HG02798 (cell line): ENCODE results near the gene KIAA1217.

ENCODE experiments used
- ATAC-seq: cut with Tn5 transposase; IDR thresholded peaks from one replicate; pipeline ENCODE4 v1.9.1; 2021; ENCODE audit warnings: mild to moderate bottlenecking; ENCODE audit not compliant: unreplicated experiment, poor library complexity

The KIAA1217 gene

DNA sequence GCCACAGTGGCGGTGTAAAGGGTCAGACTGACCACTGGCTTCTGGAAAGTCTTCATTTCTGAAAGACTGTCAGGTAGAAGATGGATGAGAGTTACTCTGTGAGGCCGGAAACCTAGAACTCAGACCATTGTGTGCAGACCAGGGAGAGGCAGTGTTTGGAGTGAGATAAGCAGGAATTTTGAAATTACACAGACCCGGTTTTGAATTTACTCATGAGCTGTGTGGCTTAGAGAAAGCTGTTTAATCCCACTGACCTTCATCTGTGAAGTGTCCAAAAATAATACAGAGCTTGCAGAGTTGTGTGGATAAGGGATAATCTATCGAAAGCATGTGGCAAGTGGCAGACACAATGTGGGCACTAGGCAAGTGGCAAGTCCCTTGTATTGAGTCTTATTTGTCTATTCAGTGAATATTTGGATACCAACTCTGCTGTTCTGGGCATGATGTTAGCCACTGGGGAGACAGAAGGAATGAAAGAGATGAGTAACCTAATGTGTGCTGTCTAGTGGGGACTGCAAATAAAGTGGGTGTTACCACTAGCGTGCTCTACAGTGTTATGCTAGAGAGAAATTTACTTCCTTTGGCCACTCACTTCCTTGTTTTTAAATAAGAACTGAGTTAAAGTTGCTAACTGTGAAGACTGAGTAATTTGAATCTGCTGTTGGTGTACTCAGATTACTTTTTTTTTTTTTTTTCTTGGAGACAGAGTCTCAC, 69.4 kb downstream of the KIAA1217 start:
- no peak for ATAC-seq

DNA sequence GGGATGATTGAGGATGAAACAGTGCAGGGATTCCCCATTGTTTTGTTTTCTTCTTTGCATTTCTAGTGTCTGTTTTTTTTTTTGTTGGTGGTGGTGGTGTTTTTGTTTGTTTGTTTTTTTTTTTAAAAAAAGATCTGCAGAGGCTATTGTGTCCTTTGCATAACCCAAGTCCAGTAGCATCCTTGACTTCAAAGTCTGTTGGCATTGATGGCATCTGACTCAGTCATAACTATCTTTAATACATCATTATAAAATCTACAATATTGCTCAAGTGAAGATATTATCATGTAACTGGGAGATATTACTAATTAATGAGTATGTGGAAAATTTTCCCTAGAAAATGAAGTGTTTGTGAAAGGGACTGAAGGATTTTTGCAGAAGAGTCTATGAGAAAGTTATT, 70.2 kb downstream of the KIAA1217 start:
- ATAC-seq, result no peak

DNA sequence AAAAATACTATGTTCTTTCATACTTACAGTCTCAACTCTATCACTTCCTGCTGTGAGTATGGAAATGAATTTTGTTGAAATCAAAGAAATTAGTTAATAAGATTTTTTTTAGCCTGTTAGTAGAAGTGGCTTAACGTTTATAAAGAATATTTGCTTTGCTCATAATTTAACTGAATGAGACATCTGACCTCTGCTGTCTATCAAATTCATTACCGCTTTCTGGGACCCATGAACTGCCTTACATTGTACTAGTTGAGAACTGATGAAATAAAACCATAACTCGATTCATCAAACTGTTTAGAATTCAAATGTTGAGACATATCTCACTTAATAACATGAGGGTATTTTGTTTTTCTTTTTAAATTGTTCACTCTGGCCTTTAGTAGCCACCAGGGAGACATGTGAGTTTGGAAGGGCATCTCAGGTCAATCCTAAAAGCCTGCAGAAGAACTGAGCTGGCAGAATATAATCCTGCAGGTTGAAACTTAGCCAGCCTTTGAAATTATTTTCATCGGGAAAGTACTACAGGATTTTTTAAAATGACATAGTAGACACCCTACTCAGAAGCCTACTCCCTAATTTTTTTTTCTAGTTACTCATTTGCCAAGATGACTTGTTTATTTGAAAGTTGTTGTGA, 78.7 kb downstream of the KIAA1217 start:
- no peak for ATAC-seq

DNA sequence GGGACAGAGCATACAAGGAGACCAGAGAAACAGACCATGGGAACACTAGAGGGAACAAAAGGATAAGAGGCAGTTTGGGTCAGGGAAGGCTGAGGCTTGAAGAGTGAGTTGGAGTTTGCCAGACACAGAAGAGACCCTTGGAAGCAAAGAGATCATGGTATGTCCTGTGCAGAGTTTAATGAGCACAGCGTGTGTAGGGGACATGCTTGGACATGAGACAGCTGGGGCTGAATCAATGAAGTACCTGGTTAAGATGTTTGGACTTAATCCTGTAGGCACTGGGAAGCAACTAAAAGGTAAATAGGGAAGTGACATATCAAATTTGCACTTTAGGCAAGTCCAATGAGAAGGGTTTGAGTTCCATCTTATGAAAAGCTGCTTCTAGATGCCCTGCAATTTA, 79.6 kb downstream of the KIAA1217 start:
- no peak for ATAC-seq

DNA sequence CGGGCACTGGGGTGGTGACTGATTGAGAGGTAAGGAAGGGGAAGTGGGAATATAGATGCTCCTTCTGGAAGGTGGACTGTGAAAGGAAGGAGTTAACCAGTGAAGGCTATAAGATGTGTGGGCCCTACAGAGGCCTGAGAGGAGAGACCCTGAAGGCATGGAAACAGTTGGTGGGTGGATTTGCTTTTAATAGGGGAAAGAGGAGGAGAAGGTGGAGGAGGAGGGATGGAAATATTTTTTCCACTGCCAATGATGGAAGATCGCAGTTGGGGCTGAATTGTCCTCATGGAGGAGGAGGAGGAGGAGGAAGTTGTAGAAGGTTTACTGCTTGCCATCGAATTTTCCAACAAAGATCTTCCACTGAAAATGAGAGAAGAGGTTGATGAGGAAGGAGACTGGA, 80.3 kb downstream of the KIAA1217 start:
- no peak for ATAC-seq

DNA sequence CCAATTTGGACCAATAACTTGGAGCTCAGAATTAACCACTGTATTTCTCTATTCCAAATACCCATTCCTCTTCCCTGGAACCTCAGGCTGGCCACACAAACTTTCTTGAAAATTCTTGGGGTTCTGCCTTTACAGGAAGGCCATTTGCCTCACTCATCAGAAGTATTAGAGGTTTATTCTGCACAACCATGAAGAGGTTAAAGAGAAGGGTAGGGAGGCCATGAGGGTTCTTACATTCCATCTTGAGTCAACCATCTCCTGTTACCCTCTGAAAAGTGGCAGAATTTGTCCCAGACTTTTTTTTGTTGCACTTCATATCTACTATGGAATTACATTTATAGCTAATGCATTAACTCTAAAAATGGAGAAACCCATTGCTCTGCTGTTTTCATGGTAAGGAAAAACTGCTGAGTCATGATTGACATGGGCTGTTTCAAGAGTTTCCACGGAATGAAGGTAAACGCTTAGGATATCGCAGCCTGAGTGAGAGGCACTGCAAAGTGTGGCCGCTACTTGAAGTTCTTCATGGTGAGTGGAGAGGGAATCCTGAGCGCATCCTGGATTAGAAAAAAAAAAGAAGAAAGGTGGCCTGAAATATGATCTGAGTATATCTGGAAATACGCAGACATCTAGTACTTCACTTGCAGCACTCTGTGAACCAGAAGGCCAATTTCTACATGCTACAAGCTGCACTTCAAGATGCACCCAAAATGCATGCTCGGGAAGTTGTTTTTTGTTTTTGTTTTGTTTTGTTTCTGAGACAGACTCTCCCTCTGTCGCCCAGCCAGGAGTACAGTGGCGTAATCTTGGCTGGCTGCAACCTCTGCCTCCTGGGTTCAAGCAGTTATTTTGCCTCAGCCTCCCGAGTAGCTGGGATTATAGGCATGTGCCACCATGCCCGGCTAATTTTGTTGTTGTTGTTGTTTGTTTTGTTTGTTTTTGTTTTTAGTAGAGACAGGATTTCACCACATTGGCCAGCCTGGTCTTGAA, 83.7 kb downstream of the KIAA1217 start:
- no peak for ATAC-seq

DNA sequence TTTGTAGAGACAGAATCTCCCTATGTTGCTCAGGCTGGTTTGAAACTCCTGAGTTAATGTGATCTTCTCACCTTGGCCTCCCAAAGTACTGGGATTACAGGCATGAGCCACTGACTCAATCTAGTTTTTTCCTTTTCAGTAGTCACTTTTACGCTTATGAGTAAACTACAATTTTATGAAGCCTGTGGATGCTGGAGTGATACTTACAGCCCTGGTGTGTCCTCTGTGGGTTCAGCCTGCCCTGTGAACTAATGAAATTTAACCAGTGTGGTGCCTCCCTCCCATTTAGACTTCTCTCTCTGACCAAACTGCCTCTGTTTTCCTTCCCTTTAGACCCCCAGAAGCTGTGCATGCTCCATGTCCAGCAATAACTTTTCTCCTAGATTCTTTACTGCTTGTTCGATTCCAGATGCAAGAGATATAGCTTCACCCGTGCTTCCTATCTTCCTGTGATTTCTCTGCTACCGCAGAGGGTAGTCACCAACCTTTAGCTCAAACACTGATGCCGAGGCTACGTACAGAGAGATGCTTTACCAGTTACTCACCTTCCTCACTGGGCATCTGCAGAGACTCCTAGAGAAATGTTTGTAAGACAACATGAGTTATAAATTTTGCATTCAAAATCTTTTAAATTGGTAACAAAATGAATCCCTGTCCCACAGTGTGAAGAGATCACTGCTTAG, 90.8 kb downstream of the KIAA1217 start:
- peak; percentile 49 for ATAC-seq

DNA sequence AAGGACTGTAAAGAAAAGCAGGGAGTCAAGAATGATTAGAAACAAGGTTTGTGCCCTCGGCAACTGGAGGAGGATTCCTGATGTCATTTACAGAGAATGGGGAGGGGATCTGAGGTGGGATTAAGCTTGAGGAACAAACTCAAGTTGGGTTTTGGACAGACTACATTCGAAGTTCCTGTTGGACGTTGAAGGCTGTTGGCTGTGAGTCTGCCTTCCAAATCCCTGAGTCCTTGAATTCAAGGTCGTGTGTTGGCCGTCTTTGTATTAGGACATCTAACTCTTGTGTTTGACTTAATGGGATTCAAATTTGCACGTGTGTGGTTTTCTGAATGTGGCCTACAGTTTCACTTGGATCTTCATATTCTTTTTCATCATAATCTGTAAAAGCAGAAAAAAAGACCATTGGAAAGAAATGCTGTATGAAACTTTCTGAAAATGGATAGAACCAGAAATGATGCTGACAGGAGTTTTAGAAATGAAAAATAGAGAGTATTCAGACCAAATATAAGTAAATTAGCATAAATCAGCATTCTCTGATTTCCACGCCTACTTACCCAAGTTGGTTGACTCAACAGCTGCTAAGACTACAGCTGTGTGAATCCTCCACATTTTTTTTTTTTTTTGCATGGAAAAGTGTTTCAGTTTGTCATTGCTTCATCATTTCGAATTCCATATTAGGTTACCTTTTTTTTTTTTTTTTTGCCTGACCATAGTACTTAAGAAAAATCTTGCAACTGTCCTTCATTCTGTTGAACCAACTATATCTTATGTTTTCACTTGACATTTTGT, 94.8 kb downstream of the KIAA1217 start:
- ATAC-seq, result no peak

DNA sequence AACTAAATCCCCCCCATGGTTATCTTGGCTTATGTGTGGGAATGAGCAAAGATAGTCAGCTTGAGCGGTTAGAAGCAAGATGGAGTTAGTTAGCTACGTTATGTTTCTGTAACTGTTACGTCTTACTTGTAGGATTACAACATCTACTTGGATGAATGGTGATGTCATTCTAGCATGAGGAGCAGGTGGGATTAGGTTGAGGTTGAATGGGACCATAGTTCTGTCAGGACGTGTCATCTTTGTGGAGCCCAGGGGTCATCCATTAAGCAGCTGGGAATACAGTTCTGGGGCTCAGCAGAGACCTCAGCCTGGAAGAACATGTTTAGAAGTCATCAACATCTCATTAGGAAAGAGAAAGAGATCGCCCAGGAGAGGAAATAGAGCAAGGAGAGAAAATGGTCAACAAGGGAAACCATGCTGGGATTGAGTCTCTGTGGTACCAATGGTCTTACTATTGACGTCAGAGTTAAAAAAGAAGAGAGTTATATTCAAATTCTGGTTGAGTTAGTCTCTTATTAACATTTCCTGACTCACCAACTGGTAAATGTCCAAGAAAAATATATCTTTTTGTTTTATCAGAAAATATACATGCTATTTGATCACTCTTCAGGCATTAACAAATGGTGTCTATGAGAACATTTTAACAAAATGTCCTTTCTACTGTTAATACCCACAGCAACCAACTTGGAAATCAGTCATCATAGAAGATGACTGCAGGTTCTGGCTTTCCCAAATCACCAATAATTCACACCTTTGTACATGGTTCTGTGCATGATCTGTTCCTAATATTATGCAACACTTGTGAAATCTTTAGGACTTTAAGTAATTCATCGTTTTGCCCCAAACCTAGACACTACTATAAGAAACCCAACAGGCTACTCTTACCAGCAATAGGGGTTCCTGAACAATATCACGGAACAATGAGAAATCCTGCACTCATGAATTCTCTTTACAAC, 96.9 kb downstream of the KIAA1217 start:
- no peak for ATAC-seq

DNA sequence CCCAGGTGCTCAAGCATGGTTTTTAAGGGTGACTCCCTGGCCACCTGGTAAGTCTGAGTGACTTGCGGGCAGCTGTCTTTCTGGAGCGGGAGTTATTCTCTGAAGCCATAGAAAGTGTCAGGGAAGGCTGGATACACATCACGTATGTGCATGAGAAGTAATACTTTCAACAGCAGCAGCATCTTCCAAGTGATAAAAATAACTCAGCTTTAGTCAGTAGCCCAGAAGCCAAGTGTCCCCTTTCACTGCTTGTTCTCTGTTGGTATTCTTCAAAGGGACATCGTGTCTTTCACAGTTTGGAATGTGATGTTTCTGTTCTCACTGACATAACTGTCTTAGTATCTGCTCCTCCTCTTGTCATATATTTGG, 97.6 kb downstream of the KIAA1217 start:
- no peak for ATAC-seq

DNA sequence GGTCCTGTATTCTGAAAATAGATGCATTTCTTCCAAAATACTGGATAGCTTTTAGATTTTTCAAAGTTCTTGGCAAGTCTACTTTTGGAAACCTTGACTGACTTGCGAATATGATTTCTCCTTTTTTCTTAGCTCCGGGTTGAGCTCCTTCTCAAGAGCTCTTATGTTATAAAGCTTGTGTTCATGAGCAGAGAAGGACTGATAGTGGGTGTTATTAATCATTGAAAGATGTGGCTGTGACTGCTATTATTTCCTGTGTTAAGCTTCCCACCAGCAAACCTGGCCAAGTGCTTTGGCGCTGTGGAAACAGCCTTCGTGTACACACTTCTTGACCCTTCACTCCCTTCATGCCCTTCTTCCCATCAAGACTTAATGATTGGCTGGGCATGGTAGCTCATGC, 98.2 kb downstream of the KIAA1217 start:
- ATAC-seq, result no peak

DNA sequence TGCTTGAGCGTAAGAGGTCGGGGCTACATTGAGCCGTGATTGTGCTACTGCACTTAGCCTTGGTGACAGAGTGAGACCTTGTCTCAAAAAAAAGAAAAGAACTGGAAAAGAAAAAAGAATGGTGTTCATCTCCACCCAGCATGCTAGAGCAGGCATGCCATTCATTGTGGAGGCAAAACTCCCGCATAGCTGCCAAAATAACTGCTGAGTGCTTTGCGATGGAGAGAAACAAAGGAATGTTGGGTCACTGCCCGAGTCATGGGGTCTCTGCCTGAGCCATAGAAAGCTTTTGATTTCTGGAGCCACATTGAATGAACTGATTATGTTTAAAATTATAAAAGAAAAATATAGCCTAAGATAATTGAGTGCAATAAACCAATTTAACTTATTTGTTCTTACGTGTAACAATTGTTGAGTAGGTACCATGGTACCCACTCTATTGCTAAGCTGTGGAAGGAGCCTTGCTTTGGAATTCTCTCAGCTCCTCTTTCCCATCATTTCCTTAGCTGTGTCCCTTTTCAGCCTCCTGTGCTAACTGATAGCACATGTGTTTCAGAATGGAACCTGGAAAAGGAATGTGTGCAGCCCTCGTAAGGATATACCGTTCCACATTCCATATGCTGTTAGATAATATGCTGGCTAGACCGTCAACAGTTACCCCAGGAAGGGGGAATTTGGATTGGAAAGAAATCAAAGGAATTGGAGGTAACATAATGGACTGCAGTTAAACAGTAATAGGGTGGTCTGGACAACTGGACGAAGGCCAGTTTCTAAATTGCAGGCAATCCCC, 99.0 kb downstream of the KIAA1217 start:
- ATAC-seq, result no peak

DNA sequence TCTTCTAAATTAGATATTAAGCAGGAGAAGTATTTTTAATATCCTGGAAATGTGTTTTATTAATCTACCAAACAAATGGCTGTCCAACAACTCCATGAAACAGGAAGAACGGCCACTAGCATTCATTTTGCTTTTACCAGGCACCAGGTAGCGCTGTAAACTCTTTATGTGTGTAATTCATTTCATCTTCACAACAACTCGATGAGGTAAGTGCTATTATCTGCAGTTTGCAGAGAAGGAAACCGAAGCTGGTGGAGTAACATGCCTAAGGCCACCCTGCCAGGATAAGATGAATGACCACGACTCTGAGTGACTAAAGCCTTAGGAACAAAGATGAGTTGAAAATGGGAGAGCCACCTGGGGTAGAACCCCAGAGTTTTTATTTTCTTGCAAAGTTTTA, 101.2 kb downstream of the KIAA1217 start:
- ATAC-seq, result no peak

DNA sequence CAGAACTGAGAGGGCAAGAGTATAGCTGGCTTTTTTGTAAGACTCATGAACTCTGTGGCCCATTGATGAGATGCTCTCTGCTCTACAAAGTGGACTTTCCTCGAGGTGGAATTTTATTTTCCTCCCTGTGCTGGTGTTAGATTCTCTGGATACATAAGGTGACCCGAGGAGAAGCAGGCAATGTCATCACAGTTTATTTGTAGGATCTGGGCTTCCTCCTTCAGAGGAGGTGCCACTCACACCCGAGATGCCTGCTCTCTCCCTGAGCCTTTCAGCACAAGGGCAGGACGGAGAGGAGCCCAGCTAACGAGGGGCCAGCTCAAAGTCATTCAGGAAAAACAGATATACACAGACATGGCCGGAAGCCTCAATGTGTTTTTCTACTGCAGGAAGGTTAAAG, 103.0 kb downstream of the KIAA1217 start:
- ATAC-seq, result no peak

DNA sequence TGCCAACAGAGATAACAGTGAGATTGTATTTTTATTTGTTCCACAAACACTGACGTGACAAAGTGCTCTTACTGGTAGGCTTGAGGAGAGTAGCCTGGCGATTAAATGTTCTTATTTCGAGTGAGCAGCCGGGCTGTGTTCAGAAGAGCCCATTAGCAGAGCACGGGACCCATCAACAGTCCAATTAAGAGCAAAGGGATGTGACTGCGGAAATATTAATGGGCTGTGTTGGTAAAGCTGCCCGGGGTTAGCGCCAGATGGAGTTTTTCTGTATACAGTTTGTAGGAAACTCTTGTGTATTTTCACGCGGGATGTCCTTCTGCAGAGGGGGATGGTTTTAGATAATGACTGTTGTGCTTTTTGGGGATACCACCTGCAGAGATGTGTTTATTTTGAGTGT, 104.3 kb downstream of the KIAA1217 start:
- no peak for ATAC-seq

DNA sequence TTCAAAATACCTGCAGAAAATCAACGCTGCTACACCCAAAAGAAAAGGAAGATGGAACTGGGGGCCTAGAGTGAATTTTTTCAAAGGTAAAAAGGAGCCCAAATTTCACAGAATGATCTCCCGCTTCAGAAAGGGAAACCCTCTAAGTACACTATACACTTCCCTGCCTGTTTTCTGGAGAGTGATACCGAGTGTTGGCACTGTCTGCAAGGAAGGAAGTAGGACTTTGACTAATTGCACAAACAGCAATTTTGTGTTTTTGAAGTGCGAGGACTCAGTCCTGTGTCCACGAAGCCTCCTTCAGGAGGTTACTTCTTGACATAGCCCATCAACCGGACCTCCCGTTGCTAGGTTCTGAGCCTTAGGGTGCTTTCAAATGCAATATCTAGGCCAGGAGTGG, 106.3 kb downstream of the KIAA1217 start:
- ATAC-seq, result no peak

DNA sequence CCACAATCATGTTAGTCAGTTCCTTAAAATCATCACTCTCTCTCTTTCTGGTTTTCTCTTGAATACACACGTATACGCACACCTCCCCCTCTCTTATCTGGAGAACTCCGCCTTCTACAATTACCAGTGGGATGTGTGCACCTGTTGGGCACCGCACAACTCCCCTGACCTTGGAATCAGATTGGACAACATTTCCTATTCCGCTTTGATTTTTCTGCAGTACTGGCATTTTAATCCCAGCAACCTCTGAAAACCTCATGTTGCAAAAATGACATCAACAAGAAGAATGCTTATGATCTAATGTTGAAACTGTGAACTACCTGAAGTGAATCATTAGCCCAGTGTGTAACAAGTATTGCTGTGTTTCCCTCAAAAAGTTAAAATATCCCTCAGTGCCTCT, 109.6 kb downstream of the KIAA1217 start:
- ATAC-seq, result no peak

DNA sequence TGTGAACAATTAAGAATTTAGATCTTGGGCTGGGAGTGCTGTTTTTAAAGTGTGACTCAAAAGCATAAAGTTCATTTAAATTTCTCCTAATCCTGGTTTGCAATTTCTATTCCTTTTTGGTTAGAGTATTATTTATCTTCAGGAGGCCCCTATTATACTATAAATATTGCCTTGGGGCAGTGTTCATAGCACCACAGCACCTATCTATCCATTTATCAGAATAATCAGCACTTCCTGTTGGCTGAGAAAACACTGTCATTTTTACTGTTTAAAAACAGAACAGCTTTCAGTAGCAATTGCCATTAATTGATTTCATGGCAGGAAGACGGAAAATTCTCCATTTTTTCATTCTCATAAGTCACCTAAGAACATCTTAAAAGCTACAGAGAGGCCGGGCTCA, 111.4 kb downstream of the KIAA1217 start:
- no peak for ATAC-seq
